ENCODE data around the gene ABI3BP.

ABI3BP gene

DNA sequence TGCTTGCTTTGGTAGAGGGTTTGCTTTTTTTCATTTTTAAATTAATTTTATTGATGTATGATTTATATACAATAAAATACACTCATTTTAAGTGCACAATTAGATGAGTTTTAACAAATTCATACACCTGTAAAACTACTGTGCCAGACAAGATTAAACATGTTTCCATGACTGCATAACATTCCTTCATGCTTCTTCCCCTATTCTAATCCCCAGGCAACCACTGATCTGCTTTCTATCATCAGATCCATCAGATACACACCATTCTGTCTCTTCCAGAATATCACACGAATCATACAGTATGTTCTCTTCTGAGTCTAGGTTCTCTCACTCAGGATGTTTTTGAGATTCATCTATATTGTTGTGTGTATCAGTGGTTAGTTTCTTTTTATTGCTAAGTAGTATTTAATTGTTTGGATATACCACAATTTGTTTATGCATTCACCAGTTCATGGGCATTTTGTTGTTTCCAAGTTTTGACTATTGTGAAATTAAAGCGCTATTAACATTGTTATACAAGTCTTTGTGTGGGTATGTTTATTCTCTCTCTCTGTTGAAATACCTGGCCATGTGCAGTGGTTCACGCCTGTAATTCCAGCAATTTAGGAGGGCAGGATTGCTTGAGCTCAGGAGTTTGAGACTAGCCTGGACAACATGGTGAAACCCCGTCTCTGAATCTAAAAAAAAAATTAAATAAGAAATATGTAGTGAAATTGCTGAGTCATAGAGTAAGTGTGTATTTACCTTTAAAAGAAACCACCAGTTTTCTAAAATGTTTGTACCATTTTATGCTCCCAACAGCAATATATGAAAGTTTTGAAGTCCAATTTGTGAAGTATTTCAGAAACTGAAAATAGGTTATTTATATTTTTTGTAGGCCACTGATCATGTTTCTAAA, 290.9 kb downstream of the ABI3BP start:
- DNase-seq (ENCODE audit: low read depth in 1 of 2, low spot score in 1 of 2), result no peak

DNA sequence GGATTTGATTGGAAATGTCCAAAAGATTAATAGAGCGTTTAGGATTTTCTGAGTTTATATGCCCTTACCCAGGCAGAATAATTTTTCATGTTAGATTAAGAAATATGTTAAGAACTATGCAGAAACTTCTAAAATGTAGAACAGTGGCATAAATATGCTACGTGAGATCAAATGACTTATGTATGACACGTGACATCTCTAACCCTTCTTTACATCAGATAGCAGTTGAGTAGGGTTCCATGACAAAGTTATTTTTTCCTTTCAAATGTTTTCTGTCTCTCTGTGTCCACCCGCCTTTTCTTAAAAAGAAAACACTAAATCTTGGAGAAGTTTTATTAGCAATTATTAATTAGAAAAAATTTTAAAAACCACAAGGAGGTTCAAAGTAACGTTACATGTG, 292.5 kb downstream of the ABI3BP start:
- no peak for DNase-seq (ENCODE audit: low read depth in 1 of 2, low spot score in 1 of 2)
